Breast epithelium (tissue), 4 donors: ENCODE data around the gene SYDE2. TPM values are rescaled to one million over a fixed set of nuclear protein-coding genes. Genes with fewer than 3 reads are reported as not detected.

Experiments used
- DNase-seq, 2 donors: peaks; one replicate each; pipeline ENCODE4 v3.0.0-alpha.2; 2019; ENCODE audit warnings: low spot score in 2 of 2
- H3K27ac ChIP-seq, 2 donors: fragments of 200-600 bp; sonication (generic) in 1 of 2; one replicate each; pipeline ENCODE4 v1.5.1; 2016 to 2019; ENCODE audit warnings: mild to moderate bottlenecking in 1 of 2
- H3K27me3 ChIP-seq, 2 donors: fragments of 200-600 bp; sonication (generic) in 1 of 2; one replicate each; pipeline versions ENCODE4 v1.5.1 to v1.6.0; 2017 to 2019; ENCODE audit warnings: control low read depth in 1 of 2, mild to moderate bottlenecking in 1 of 2
- H3K36me3 ChIP-seq: fragments of 200-600 bp; one replicate; pipeline ENCODE4 v1.5.1; 2019
- H3K4me1 ChIP-seq, 2 donors: fragments of 200-600 bp; sonication (generic); one replicate each; pipeline ENCODE4 v1.5.1; 2016 to 2019; ENCODE audit warnings: control low read depth in 1 of 2
- H3K4me3 ChIP-seq, 3 donors: fragments of 200-600 bp; sonication (generic); 1 replicate in 2 of 3; 2 replicates in 1 of 3; pipeline ENCODE4 v1.5.1; 2016 to 2019; ENCODE audit warnings: mild to moderate bottlenecking in 3 of 3, moderate library complexity in 2 of 3
- H3K9me3 ChIP-seq, 2 donors: fragments of 200-600 bp; sonication (generic) in 1 of 2; one replicate each; pipeline ENCODE4 v1.5.1; 2016 to 2019; ENCODE audit warnings: control low read depth in 1 of 2
- POLR2A ChIP-seq: fragments of 450-650 bp; IDR thresholded peaks from one replicate; pipeline ENCODE4 v1.6.1; 2016; ENCODE audit warnings: antibody characterized with exemption, mild to moderate bottlenecking, moderate library complexity
- POLR2AphosphoS5 ChIP-seq, 3 donors: sonication (generic); formaldehyde crosslinking; IDR thresholded peaks; one replicate each; pipeline ENCODE4 v1.6.1; 2017; ENCODE audit warnings: antibody characterized with exemption in 3 of 3
- intact Hi-C: fragments of 100-400 bp; cut with DNase I; formaldehyde crosslinking; loops from one replicate; pipeline ENCODE4 v1.15.1; 2023; ENCODE audit warnings: low total_unique reads
- total RNA-seq, 3 donors: library from RNA; depleted of rRNA; stranded (reverse); fragments of >200 nt; gene quantifications; one replicate each; pipeline ENCODE4 v1.1.0, GENCODE V29; 2016
- TF ChIP-seq, protein P1 (sequence below), 3 donors: fragments of 450-650 bp; IDR thresholded peaks; one replicate each; pipeline ENCODE4 v1.5.1; 2016 to 2017; ENCODE audit warnings: antibody characterized with exemption in 3 of 3, mild to moderate bottlenecking in 3 of 3, moderate library complexity in 3 of 3

Gene SYDE2
- total RNA-seq, 3 donors from 2014 or later: 10.6 to 26.5 (median 15.4) TPM

DNA sequence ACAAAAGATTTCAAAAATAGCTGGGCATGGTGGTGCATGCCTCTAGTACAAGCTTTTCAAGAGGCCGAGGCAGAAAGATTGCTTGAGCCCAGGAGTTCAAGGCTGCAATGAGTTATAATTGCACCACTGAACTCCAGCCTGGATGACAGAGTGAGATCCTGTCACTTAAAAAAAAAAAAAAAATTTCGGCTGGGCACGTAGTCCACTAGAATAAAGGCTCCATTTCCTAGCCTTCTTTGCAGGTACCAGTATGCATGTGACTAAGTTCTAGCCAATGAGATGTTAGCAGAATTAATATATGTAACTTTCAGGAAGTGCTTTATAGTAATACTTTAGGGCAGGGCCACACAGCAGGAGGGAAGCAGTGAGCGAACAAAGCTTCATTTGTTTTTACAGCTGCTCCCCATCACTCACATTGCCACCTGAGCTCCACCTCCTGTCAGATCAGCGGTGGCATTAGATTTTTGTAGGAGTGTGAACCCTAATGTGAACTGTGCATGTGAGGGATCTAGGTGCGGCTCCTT is 28.8 kb upstream of the SYDE2 start:
- intact Hi-C loops: no loop called here
- Histone ChIP-seq H3K36me3 (no peaks in the 10 kb centered on the region), H3K27ac (no peak overlapping the region), H3K9me3 (no peaks in the 10 kb centered on the region), H3K4me1 (peaks cover 0 to 9% of the 10 kb centered on the region in 2 donors), H3K27me3 (no peaks in the 10 kb centered on the region), H3K4me3 (no peak overlapping the region)
- no peak for DNase-seq
- TF ChIP-seq POLR2A (no peak), POLR2AphosphoS5 (IDR thresholded peaks at IDR 0.05) (no peak)

- Histone ChIP-seq H3K4me1 (peaks cover 0 to 9% of the 10 kb centered on the region in 2 donors), H3K27ac (no peak overlapping the region), H3K27me3 (no peaks in the 10 kb centered on the region), H3K4me3 (no peak overlapping the region), H3K9me3 (no peaks in the 10 kb centered on the region), H3K36me3 (no peaks in the 10 kb centered on the region)
- no peak for DNase-seq
- intact Hi-C loops: no loop called here
- TF ChIP-seq POLR2A (no peak), POLR2AphosphoS5 (IDR thresholded peaks at IDR 0.05) (no peak)
- TF ChIP-seq, protein P1, sequence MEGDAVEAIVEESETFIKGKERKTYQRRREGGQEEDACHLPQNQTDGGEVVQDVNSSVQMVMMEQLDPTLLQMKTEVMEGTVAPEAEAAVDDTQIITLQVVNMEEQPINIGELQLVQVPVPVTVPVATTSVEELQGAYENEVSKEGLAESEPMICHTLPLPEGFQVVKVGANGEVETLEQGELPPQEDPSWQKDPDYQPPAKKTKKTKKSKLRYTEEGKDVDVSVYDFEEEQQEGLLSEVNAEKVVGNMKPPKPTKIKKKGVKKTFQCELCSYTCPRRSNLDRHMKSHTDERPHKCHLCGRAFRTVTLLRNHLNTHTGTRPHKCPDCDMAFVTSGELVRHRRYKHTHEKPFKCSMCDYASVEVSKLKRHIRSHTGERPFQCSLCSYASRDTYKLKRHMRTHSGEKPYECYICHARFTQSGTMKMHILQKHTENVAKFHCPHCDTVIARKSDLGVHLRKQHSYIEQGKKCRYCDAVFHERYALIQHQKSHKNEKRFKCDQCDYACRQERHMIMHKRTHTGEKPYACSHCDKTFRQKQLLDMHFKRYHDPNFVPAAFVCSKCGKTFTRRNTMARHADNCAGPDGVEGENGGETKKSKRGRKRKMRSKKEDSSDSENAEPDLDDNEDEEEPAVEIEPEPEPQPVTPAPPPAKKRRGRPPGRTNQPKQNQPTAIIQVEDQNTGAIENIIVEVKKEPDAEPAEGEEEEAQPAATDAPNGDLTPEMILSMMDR (IDR thresholded peaks at IDR 0.05): no peak
Observed at GRCh38 chr1:85228972-85229371, 28.2 kb upstream of the SYDE2 start.

DNA sequence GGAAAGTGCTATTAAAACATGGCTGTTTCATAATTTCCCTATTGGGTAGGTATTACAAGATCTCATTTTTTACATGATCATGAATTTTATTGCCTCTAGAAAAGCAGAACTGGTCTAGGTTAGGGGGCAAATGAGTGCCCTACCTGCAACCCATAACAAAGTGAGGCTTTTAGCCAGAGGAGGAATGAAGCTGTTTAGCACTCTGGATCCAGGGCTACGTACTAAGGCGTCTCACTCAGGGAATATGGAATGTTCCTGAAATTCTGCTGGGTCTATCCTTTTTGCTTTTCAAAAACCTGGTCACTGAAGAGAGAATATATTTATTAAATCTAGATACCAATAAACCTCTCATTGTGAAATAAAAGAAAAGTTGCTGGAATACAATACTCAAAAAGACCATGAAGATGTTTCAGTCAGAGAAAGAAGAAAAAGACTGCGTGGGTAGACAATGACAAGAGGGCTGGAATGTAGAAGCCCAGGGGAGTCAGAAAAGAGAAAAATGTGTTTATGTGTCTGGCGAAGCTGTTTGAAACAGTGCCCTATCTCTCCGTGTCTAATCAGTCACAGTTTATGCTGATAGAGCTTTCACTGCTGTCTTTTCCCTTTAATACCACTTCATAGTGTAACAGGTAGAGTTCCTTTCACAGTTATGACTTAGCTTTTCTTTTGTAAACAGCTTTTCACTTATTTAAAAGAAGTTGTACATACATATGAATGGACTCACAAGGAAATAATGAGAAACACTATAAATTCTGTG is 25.0 kb upstream of the SYDE2 start:
- no peak overlapping the region for H3K4me3 ChIP-seq
- no peaks in the 10 kb centered on the region for H3K36me3 ChIP-seq
- TF ChIP-seq, protein P1 (IDR thresholded peaks at IDR 0.05): no peak
- TF ChIP-seq POLR2A: no peak
- TF ChIP-seq POLR2AphosphoS5 (IDR thresholded peaks at IDR 0.05): no peak
- no peak for DNase-seq
- peak overlapping the region in 1 of 2 donors; percentile 26 for H3K27ac ChIP-seq
- intact Hi-C loops: no loop called here
- no peaks in the 10 kb centered on the region for H3K27me3 ChIP-seq
- no peaks in the 10 kb centered on the region for H3K9me3 ChIP-seq
- peaks cover 0 to 9% of the 10 kb centered on the region in 2 donors for H3K4me1 ChIP-seq

DNA sequence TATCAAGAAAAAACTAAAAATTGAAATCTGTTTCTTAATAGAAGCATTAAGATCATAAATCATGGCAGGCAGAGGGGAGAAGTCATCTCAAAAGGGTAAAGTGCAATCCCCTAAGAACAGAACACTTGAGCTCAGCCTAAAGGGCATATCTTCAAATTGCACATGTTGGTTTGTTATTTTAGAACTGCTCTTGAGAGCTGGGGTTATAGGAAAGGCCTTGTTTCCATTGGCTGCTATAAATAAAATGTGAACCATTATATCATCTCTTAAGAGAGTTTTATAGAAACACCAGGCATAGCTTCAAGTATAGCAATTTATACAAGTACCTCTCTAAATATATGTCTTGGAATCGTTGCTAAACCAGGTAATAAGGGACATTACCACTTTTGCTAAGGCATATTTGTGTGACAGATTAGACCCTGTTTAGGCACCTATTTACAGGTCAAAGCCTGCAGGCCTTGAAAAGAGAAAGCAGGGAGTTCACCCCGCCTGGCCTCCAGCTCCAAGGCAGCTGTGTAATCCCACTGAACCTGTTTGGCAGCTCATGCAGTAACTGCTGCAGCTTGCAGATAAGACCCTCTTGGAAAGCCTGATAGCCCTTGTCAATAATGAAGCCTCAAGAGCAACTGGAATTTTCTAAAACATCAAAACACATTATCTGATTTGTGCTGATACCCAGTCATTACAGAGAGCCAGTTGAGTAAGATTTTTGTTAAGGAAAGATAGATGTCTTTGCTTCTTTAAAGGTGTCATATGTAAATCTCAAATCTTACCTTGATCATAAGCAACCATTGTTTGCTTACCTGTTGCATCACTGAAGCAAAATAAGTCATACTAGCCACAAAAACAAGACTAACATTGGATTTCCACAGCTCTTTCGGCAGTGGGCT is 24.2 kb upstream of the SYDE2 start:
- TF ChIP-seq, protein P1 (IDR thresholded peaks at IDR 0.05): no peak
- TF ChIP-seq POLR2A (no peak), POLR2AphosphoS5 (IDR thresholded peaks at IDR 0.05) (no peak)
- no peak overlapping the region for H3K4me3 ChIP-seq
- no peaks in the 10 kb centered on the region for H3K36me3 ChIP-seq
- intact Hi-C loops: no loop called here
- DNase-seq: no peak
- H3K27me3 ChIP-seq: no peaks in the 10 kb centered on the region
- H3K9me3 ChIP-seq: no peaks in the 10 kb centered on the region
- peak overlapping the region in 1 of 2 donors; percentile 26 for H3K27ac ChIP-seq
- peaks cover 0 to 9% of the 10 kb centered on the region in 2 donors for H3K4me1 ChIP-seq

- Histone ChIP-seq H3K36me3 (no peaks in the 10 kb centered on the region), H3K4me1 (peaks cover 0 to 9% of the 10 kb centered on the region in 2 donors), H3K9me3 (no peaks in the 10 kb centered on the region), H3K4me3 (no peak overlapping the region), H3K27me3 (no peaks in the 10 kb centered on the region), H3K27ac (no peak overlapping the region)
- intact Hi-C loops: no loop called here
- TF ChIP-seq POLR2A: no peak
- TF ChIP-seq, protein P1 (IDR thresholded peaks at IDR 0.05): no peak
- TF ChIP-seq POLR2AphosphoS5 (IDR thresholded peaks at IDR 0.05): no peak
- no peak for DNase-seq
Observed at GRCh38 chr1:85224295-85224694, 23.5 kb upstream of the SYDE2 start.
